Gastroesophageal sphincter (tissue), 4 donors: ENCODE measurements around the gene MPST. TPM values are rescaled to one million over a fixed set of nuclear protein-coding genes. Genes with fewer than 3 reads are reported as not detected.
A peak's percentile ranks its signal among the peaks of the same experiment; 100 is the strongest.

Experiments used
- ATAC-seq: fragments of 150-250 bp; one replicate; pipeline ENCODE4 v1.9.1; 2016; ENCODE audit warnings: mild to moderate bottlenecking, moderate library complexity
- H3K27ac ChIP-seq, 4 donors: fragments of 200-600 bp; sonication (generic) in 3 of 4; 1 replicate in 3 of 4; 2 replicates in 1 of 4; pipeline ENCODE4 v1.5.1; 2016 to 2019
- H3K27me3 ChIP-seq: fragments of 200-600 bp; sonication (generic); one replicate; pipeline ENCODE4 v1.5.1; 2019
- H3K36me3 ChIP-seq, 2 donors: fragments of 200-600 bp; sonication (generic); one replicate each; pipeline ENCODE4 v1.5.1; 2019; ENCODE audit warnings: control low read depth in 1 of 2
- H3K4me1 ChIP-seq, 3 donors: fragments of 200-600 bp; sonication (generic); 1 replicate in 2 of 3; 2 replicates in 1 of 3; pipeline ENCODE4 v1.5.1; 2016 to 2019; ENCODE audit warnings: control low read depth in 2 of 3
- H3K4me3 ChIP-seq, 2 donors: fragments of 200-600 bp; sonication (generic); one replicate each; pipeline ENCODE4 v1.5.1; 2019; ENCODE audit warnings: mild to moderate bottlenecking in 1 of 2, moderate library complexity in 1 of 2
- H3K9me3 ChIP-seq, 3 donors: fragments of 200-600 bp; sonication (generic); one replicate each; pipeline ENCODE4 v1.5.1; 2017 to 2019; ENCODE audit warnings: control low read depth in 2 of 3
- CTCF ChIP-seq, 4 experiments: fragments of 200-600 bp in 2 of 4; fragments of 450-650 bp in 2 of 4; sonication (generic) in 1 of 4; IDR thresholded peaks; one replicate each; pipeline ENCODE4 v1.5.1; 2017 to 2019; ENCODE audit warnings: antibody characterized with exemption in 4 of 4, mild to moderate bottlenecking in 2 of 4, moderate library complexity in 2 of 4
- EP300 ChIP-seq: sonication (generic); formaldehyde crosslinking; IDR thresholded peaks from one replicate; pipeline ENCODE4 v1.6.1; 2017; ENCODE audit warnings: antibody characterized with exemption, mild to moderate bottlenecking
- POLR2A ChIP-seq, 2 donors: fragments of 450-650 bp; IDR thresholded peaks; one replicate each; pipeline ENCODE4 v1.6.1; 2017; ENCODE audit warnings: antibody characterized with exemption in 2 of 2, mild to moderate bottlenecking in 2 of 2, moderate library complexity in 1 of 2
- POLR2AphosphoS5 ChIP-seq: sonication (generic); formaldehyde crosslinking; IDR thresholded peaks from one replicate; pipeline ENCODE4 v1.6.1; 2017; ENCODE audit warnings: antibody characterized with exemption
- WGBS, 2 donors: methylation state at CpG; one replicate each; pipeline ENCODE4 v1.1.5; 2018; ENCODE audit warnings: low coverage in 1 of 2; 5-methylcytosine and 5-hydroxymethylcytosine counted together
- total RNA-seq, 4 donors: library from RNA; depleted of rRNA; stranded (reverse); fragments of >200 nt; gene quantifications; one replicate each; pipeline ENCODE4 v1.1.0, GENCODE V29; 2016

The MPST gene
- total RNA-seq, 4 donors from 2014 or later = 102 to 144 (median 113) TPM

DNA sequence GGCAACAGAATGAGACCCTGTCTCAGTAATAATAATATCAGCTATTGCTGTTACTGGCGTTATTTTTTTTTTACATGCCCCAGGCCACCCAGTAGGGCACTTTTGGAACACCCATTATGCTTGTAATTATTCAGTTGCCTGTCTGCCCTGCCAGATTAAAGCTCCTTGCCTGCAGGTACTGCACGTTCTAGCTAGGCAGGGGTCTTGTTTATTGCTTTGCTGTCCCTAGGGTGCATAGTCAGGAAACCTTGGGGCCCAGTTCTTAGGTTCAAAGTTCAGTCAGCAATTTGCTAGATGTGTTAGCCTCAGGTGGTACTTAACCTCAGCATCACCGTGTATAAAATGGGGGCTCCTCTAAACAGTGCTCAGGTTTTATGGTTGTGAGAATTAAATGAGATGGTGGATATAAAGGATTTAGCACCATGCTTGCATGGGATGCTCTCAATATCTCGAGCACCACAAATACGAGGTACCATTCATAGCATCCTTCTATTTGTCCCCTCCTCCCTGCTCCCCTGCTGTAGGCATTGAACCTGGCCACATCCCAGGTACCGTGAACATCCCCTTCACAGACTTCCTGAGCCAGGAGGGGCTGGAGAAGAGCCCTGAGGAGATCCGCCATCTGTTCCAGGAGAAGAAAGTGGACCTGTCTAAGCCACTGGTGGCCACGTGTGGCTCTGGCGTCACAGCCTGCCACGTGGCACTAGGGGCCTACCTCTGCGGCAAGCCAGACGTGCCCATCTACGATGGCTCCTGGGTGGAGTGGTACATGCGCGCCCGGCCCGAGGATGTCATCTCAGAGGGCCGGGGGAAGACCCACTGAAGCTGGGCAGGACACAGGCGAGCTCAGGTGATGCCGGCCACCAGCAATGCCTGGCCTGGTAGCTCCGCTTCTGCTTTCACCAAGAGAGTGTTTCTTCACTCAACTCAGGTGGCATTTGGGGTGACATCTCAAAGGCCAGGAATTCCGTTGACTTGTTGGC is 9.4 kb downstream of the MPST start:
- Histone ChIP-seq H3K27ac (no peak overlapping the region), H3K4me1 (peaks cover 0 to 7% (median 0%) of the 10 kb centered on the region in 3 donors), H3K27me3 (peaks cover under 1% of the 10 kb centered on the region), H3K4me3 (no peak overlapping the region), H3K36me3 (peaks cover 0 to 74% of the 10 kb centered on the region in 2 donors), H3K9me3 (no peaks in the 10 kb centered on the region)
- ATAC-seq = no peak
- no peak for TF ChIP-seq EP300
- TF ChIP-seq POLR2AphosphoS5 = no peak
- no peak for TF ChIP-seq POLR2A (IDR thresholded peaks at IDR 0.05)
- no peak for TF ChIP-seq CTCF (IDR thresholded peaks at IDR 0.05)
- 64 to 71% methylated on average over 4 of the region's 22 CpGs for WGBS, 2 donors

- WGBS, 2 donors = 75 to 82% methylated on average over 2 to 4 of the region's 14 CpGs
- ATAC-seq = no peak
Measured at GRCh38 chr22:37030560-37031281, 11.2 kb downstream of the MPST start.

DNA sequence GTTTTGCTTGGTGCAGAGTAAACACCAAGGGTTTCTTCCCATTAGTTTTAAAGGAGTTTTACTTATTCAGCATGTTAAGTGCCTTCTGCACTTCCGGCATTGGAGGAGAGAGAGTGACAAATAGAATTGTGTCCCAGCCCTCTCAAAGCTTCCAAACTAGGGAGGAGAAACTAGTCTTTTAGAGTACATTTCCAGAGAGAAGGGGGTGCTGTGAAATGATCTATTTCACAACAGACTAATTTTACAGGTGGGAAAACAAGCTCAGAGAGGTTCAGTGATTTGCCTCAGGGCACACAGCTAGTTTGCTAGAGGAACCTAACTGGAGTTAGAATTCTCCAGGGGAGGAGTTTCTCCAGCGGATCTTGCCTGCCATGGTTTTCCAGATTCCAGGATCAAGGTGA is 12.6 kb downstream of the MPST start:
- no peak for TF ChIP-seq CTCF (IDR thresholded peaks at IDR 0.05)
- TF ChIP-seq EP300 = no peak
- TF ChIP-seq POLR2A (IDR thresholded peaks at IDR 0.05) = no peak
- no peak for TF ChIP-seq POLR2AphosphoS5
- Histone ChIP-seq H3K9me3 (no peaks in the 10 kb centered on the region), H3K27ac (no peak overlapping the region), H3K27me3 (peaks cover 31% of the 10 kb centered on the region), H3K4me3 (no peak overlapping the region), H3K36me3 (peaks cover 0 to 42% of the 10 kb centered on the region in 2 donors), H3K4me1 (no peaks in the 10 kb centered on the region)
- no peak for ATAC-seq
- 67 to 84% methylated on average over 1 to 2 of the region's 2 CpGs for WGBS, 2 donors

More at GRCh38 chr22:37030560-37031281, 11.2 kb downstream of the MPST start:
- Histone ChIP-seq H3K4me1 (peaks cover 0 to 2% (median 0%) of the 10 kb centered on the region in 3 donors), H3K27me3 (peaks cover 17% of the 10 kb centered on the region), H3K27ac (no peak overlapping the region), H3K9me3 (no peaks in the 10 kb centered on the region), H3K36me3 (peaks cover 0 to 56% of the 10 kb centered on the region in 2 donors), H3K4me3 (no peak overlapping the region)
- TF ChIP-seq POLR2A (IDR thresholded peaks at IDR 0.05) (no peak), EP300 (no peak), POLR2AphosphoS5 (no peak), CTCF (IDR thresholded peaks at IDR 0.05) (no peak)

- no peak overlapping the region for H3K27ac ChIP-seq
- WGBS, 2 donors = 60 to 74% methylated on average over 6 to 10 of the region's 18 CpGs
Measured at GRCh38 chr22:37032535-37033460, 13.3 kb downstream of the MPST start.

More at GRCh38 chr22:37032535-37033460, 13.3 kb downstream of the MPST start:
- Histone ChIP-seq H3K36me3 (peaks cover 0 to 36% of the 10 kb centered on the region in 2 donors), H3K9me3 (no peaks in the 10 kb centered on the region), H3K4me3 (no peak overlapping the region), H3K27me3 (peaks cover 38% of the 10 kb centered on the region), H3K4me1 (no peaks in the 10 kb centered on the region)
- no peak for TF ChIP-seq EP300
- no peak for TF ChIP-seq CTCF (IDR thresholded peaks at IDR 0.05)
- no peak for TF ChIP-seq POLR2A (IDR thresholded peaks at IDR 0.05)
- peak; percentile 78 for ATAC-seq
